K562 (cell line): ENCODE results near the gene ZKSCAN8. TPM values are rescaled to one million over a fixed set of nuclear protein-coding genes. Genes with fewer than 3 reads are reported as not detected.
A peak's percentile ranks its signal among the peaks of the same experiment; 100 is the strongest.

Experiments
- CHD1 ChIP-seq: fragments of 200-600 bp; sonication (generic); IDR thresholded peaks from one replicate; pipeline ENCODE4 v1.6.1; 2012; ENCODE audit warnings: mild to moderate bottlenecking, moderate library complexity, low read length, inconsistent platforms
- CREBBP ChIP-seq: IDR thresholded peaks from one replicate; pipeline ENCODE4 v1.6.1; 2012; ENCODE audit warnings: low read depth, mild to moderate bottlenecking, control low read depth, inconsistent platforms, low read length
- HDAC8 ChIP-seq: fragments of 450-650 bp; IDR thresholded peaks from 2 replicates; pipeline ENCODE4 v1.6.1; 2016; ENCODE audit warnings: mild to moderate bottlenecking, missing genetic modification characterization, moderate library complexity, missing compliant biosample characterization
- KAT2B ChIP-seq: IDR thresholded peaks from one replicate; pipeline ENCODE4 v1.6.1; 2012; ENCODE audit warnings: low read depth, mild to moderate bottlenecking, control low read depth, inconsistent platforms, low read length, moderate library complexity
- KAT7 ChIP-seq: sonication (generic); formaldehyde crosslinking; IDR thresholded peaks from 2 replicates; pipeline ENCODE4 v1.8.0; 2022; ENCODE audit warnings: missing genetic modification reagents, mild to moderate bottlenecking, borderline replicate concordance
- KLF13 ChIP-seq: fragments of 450-650 bp; IDR thresholded peaks from 2 replicates; pipeline ENCODE4 v1.6.1; 2016; ENCODE audit warnings: missing genetic modification characterization, low read depth, mild to moderate bottlenecking, missing compliant biosample characterization, moderate library complexity, borderline replicate concordance
- KLF16 ChIP-seq: IDR thresholded peaks from 2 replicates; pipeline ENCODE4 v1.6.1; 2016; ENCODE audit warnings: antibody characterized with exemption
- MXD1 ChIP-seq: fragments of 250-450 bp; sonication (Bioruptor Pico); IDR thresholded peaks from 2 replicates; pipeline ENCODE4 v1.8.0; 2021; ENCODE audit warnings: borderline replicate concordance, mild to moderate bottlenecking, moderate library complexity; ENCODE audit not compliant: poor library complexity, severe bottlenecking
- MYC ChIP-seq, 2 experiments: fragments of 250-450 bp in 1 of 2; sonication (Bioruptor Pico) in 1 of 2; IDR thresholded peaks; 2 replicates each; pipeline versions ENCODE4 v1.5.1 to v1.6.1; 2012 to 2021; ENCODE audit warnings: low read depth in 2 of 2, borderline replicate concordance in 1 of 2, improper control_type of control experiment in 1 of 2, low read length in 1 of 2, mild to moderate bottlenecking in 1 of 2, moderate library complexity in 1 of 2
- POLR2AphosphoS2 ChIP-seq: IDR thresholded peaks from 2 replicates; pipeline ENCODE4 v1.6.1; 2012; ENCODE audit warnings: low read length, improper control_type of control experiment
- RBFOX2 ChIP-seq: fragments of 200-400 bp; formaldehyde crosslinking; IDR thresholded peaks from 2 replicates; pipeline ENCODE4 v1.6.1; 2017; ENCODE audit warnings: low read depth, mild to moderate bottlenecking, low read length, moderate library complexity
- SREBF1 ChIP-seq: fragments of 150-350 bp; IDR thresholded peaks from 2 replicates; pipeline ENCODE4 v1.6.1; 2014; ENCODE audit warnings: antibody characterized with exemption, low read depth, low read length, borderline replicate concordance
- TRIM28 ChIP-seq: fragments of 450-650 bp; IDR thresholded peaks from 2 replicates; pipeline ENCODE4 v1.6.1; 2017
- UBTF ChIP-seq, 2 experiments: IDR thresholded peaks; 2 replicates each; pipeline ENCODE4 v1.6.1; 2012; ENCODE audit warnings: improper control_type of control experiment in 2 of 2, low read depth in 2 of 2, low read length in 2 of 2, borderline replicate concordance in 1 of 2
- ZC3H8 ChIP-seq: fragments of 450-650 bp; IDR thresholded peaks from 2 replicates; pipeline ENCODE4 v1.6.1; 2017
- ZFP30 ChIP-seq: fragments of 250-450 bp; sonication (Bioruptor Pico); IDR thresholded peaks from 2 replicates; pipeline ENCODE4 v1.8.0; 2022; ENCODE audit warnings: moderate library complexity, mild to moderate bottlenecking, inconsistent platforms, borderline replicate concordance
- ZNF699 ChIP-seq: fragments of 250-450 bp; sonication (Bioruptor Pico); IDR thresholded peaks from 2 replicates; pipeline ENCODE4 v1.8.0; 2021; ENCODE audit warnings: mild to moderate bottlenecking, moderate library complexity; ENCODE audit not compliant: insufficient replicate concordance
- polyA plus RNA-seq, 8 experiments: library from polyadenylated mRNA; depleted of rRNA in 4 of 8; stranded (reverse) in 5 of 8; unstranded in 3 of 8; fragments of >200 nt; fragmentation: Nextera tagmentation in 2 of 8; fragmentation: Illumina TruSeq in 1 of 8; extraction: Ambion mirVana in 2 of 8; extraction: Trizol in 1 of 8; gene quantifications; 2 replicates each; pipeline versions ENCODE4 v1.2.1 to v1.2.3, GENCODE V29; 2011 to 2014; ENCODE audit warnings: inconsistent platforms in 1 of 8, missing spikeins in 1 of 8
- total RNA-seq, 7 experiments: library from RNA; depleted of rRNA in 6 of 7; stranded (reverse); fragments of >200 nt in 6 of 7; fragmentation: Illumina TruSeq in 2 of 7; extraction: Trizol in 2 of 7; gene quantifications; 2 replicates each; pipeline versions ENCODE4 v1.2.1 to v1.2.3, GENCODE V29; 2011 to 2021; ENCODE audit warnings: low replicate concordance in 1 of 7
- TF ChIP-seq, protein P1 (sequence below): fragments of 200-800 bp; sonication (Bioruptor generic); IDR thresholded peaks from 2 replicates; pipeline ENCODE4 v1.6.1; 2017; ENCODE audit warnings: missing genetic modification characterization, missing compliant biosample characterization
- TF ChIP-seq, protein P2 (sequence below): fragments of 450-650 bp; IDR thresholded peaks from 2 replicates; pipeline ENCODE4 v1.6.1; 2016

Gene ZKSCAN8
- total and polyA plus RNA-seq, 9 of the 15 experiments (the other 6 are each of a cell fraction or from before 2014, with no cell fraction given), result 3.3 to 37.7 (median 21.7) TPM

DNA sequence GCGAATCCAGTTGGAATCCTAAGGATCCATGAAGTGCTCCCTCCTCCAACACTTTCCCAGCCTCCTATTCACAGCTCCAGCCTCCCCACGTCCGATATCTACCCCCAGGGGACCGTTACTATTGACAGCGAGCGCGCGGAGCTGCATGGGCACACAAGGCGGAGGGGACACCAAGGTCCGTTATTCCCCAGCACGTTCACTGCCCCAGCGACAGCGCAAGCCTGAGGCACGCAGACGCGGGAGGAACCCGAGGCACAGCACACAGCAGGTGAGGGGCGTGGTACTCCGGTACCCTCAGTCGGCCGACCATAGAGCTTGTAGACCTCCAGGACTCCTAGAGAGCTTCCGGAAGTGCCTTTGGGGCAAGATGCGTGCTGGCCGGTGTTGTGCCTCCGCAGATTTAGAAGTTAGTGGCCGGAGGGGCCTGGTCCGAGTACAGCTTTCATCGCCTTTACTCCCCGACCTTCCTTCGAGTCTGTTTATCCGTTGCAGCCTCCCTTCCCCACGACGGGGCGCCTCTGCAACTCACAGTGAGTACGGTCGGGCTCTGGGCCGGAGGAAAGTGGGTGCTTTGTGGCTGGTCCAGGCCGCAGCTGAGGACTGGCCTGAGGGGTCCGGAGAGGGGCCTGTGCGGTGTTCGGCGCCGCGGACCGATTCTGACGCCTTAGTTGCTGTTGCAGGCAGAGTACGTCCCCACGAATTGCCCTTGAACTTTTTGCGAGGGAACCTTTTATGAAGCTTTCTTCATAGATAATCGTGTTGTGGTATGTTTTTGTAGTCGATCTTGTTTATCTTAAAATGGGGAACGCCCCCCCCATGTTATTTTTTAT, at the start of gene ZKSCAN8 (continued):
- TF ChIP-seq HDAC8 (tag) (peak; percentile 21; the same call in 1 of the 2 replicates), TRIM28 (no peak; the same call in 1 of the 2 replicates), KAT2B (no peak), CREBBP (no peak), MXD1 (CRISPR knock-in tag) (no peak), KAT7 (CRISPR knock-in tag) (peak; percentile 95; the same call in 1 of the 2 replicates), POLR2AphosphoS2 (peak; percentile 73; the same call in 1 of the 2 replicates), KLF13 (tag) (peak; percentile 87), ZFP30 (CRISPR knock-in tag) (no peak), MYC (IDR thresholded peaks at IDR 0.05; ENCODE audit: low read depth, low read length) (peak; percentile 95), MYC (CRISPR knock-in tag; IDR thresholded peaks at IDR 0.05; ENCODE audit: borderline replicate concordance, low read depth) (peak; percentile 75; the same call in 1 of the 2 replicates), ZC3H8 (no peak), RBFOX2 (peak; percentile 97), SREBF1 (no peak), CHD1 (peak; percentile 85), KLF16 (no peak), ZNF699 (no peak), UBTF (IDR thresholded peaks at IDR 0.05; ENCODE audit: borderline replicate concordance in 1 of 2, low read depth in 2 of 2, low read length in 2 of 2) (peak; percentile 89 to 97)
- TF ChIP-seq, protein P1, sequence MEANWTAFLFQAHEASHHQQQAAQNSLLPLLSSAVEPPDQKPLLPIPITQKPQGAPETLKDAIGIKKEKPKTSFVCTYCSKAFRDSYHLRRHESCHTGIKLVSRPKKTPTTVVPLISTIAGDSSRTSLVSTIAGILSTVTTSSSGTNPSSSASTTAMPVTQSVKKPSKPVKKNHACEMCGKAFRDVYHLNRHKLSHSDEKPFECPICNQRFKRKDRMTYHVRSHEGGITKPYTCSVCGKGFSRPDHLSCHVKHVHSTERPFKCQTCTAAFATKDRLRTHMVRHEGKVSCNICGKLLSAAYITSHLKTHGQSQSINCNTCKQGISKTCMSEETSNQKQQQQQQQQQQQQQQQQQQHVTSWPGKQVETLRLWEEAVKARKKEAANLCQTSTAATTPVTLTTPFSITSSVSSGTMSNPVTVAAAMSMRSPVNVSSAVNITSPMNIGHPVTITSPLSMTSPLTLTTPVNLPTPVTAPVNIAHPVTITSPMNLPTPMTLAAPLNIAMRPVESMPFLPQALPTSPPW (CRISPR knock-in tag), result no peak; the same call in 1 of the 2 replicates
- TF ChIP-seq, protein P2, sequence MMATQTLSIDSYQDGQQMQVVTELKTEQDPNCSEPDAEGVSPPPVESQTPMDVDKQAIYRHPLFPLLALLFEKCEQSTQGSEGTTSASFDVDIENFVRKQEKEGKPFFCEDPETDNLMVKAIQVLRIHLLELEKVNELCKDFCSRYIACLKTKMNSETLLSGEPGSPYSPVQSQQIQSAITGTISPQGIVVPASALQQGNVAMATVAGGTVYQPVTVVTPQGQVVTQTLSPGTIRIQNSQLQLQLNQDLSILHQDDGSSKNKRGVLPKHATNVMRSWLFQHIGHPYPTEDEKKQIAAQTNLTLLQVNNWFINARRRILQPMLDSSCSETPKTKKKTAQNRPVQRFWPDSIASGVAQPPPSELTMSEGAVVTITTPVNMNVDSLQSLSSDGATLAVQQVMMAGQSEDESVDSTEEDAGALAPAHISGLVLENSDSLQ, result 0 out of 2 replicates have a peak, but pooled peaks have one; percentile 36
